Skin of body (tissue), 2 donors: ENCODE results near the gene SLC17A4. TPM values are rescaled to one million over a fixed set of nuclear protein-coding genes. Genes with fewer than 3 reads are reported as not detected.

Experiments
- DNase-seq: peaks from one replicate; lab custom pipeline; 2025; lab: John Stamatoyannopoulos, UW
- total RNA-seq: library from RNA; depleted of rRNA; stranded (reverse); fragments of >200 nt; gene quantifications from one replicate; pipeline ENCODE4 v1.2.3, GENCODE V29; 2014

The SLC17A4 gene
- total RNA-seq, 1 donor from 2014 or later, result not detected

GRCh38 chr6:25815194-25815593 is 60.7 kb downstream of the SLC17A4 start:
- no peak for DNase-seq

GRCh38 chr6:25816252-25816651 is 61.7 kb downstream of the SLC17A4 start:
- no peak for DNase-seq

GRCh38 chr6:25821341-25821740 is 66.8 kb downstream of the SLC17A4 start:
- DNase-seq, result no peak

GRCh38 chr6:25829375-25829774 is 74.8 kb downstream of the SLC17A4 start:
- DNase-seq, result no peak

GRCh38 chr6:25830458-25830857 is 75.9 kb downstream of the SLC17A4 start:
- DNase-seq, result no peak

Other genes starting within 250 kb of the SLC17A4 start
- 0.89 TPM for gene SCGN, start 102.5 kb upstream of the SLC17A4 start, total RNA-seq
- not detected for gene SLC17A1, start 77.3 kb downstream of the SLC17A4 start, total RNA-seq
- gene SLC17A3, start 119.5 kb downstream of the SLC17A4 start, total RNA-seq, result not detected
- not detected for gene SLC17A2, start 175.9 kb downstream of the SLC17A4 start, total RNA-seq
- gene TRIM38, start 208.1 kb downstream of the SLC17A4 start, total RNA-seq, result 8.7 TPM